G401 (cell line): ENCODE data around the gene NGB. TPM values are rescaled to one million over a fixed set of nuclear protein-coding genes. Genes with fewer than 3 reads are reported as not detected.
A peak's percentile ranks its signal among the peaks of the same experiment; 100 is the strongest.
"Not testable (repeated sequence)": the region's sequence is repeated elsewhere in the genome, so short reads cannot be mapped to it uniquely, and the experiment has no call there.

Experiments
- DNase-seq: peaks from one replicate; pipeline ENCODE4 v3.0.0-alpha.2; 2015; ENCODE audit warnings: low spot score
- in situ Hi-C: cut with HindIII; loops from 2 replicates; pipeline ENCODE4 v1.10.0; 2016; ENCODE audit warnings: low sequenced_read_pairs, mixed read lengths
- total RNA-seq: library from RNA; depleted of rRNA; stranded (reverse); fragments of >200 nt; shearing (Covaris generic); gene quantifications from 2 replicates; pipeline ENCODE4 v1.2.3, GENCODE V29; 2014; rRNA removed

Gene NGB, protein sequence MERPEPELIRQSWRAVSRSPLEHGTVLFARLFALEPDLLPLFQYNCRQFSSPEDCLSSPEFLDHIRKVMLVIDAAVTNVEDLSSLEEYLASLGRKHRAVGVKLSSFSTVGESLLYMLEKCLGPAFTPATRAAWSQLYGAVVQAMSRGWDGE
- not detected in 2 replicates for total RNA-seq

DNA sequence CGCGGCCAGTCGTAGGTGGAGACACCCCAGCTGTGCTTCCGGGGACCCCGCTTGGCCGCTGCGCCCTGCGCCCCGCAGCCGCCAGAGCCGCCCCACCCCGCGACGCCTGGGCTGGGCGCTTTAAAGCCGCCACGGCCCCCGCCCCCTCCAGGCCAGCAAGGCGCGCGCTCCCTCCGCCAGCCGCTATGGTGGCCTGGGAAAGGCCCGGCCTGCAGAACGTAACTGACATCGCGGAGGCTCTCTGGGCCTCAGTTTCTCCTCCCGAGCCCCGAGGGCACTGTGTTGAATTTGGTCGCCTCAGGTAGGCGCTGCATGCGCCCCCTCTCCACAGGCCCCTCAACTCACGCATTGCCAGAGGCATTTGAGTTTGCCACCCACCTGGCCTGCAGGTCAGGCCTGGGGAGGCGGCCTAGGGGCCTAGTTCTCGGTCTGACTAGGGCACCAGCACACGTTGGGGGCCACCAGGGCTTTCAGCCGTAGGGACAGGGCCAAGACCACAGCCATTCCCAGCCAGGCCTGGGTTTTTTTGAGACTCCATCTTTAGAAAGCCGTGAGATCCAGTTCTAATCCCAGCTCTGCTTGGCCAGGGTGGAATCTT is at the start of gene NGB:
NGB (minus strand) TSS at position 94 of the 598 bp plus-strand sequence. CDS start 269 bp downstream, outside the sequence.
- no peak for DNase-seq
- in situ Hi-C loops = no loop called here

DNA sequence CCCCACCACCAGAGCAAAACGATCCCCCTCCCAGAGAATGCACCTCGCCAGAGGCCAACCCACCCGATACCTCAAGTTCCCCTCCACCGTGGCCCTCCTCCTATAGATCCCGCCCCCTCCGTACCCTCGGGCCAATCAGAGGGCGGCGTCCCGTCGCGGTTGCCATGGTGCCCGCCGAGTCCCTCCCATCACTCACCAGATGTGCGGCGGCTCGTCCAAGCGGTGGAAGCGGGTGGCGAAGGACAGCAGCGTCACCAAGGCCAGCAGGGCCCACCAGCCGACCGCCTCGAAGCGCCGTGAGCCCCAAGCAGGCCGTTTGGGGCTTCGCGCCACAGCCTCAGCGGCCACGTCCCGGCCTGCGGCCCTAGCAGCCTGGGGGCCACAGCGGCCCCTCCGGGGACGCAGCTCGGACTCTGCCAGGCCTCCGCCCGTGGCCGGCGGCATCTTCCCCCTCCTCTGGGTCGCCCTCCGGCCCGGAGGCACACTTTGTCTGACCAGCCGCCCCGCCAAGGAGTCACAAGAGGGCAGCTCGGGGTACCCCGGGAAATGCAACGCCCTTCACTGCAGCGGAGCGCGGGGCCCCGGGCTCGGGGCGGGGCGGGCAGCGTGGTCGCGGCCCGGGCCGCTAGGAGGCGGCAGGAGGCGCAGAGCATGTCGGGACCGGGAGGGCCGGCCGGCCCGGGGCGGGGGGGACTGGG is 49.4 kb upstream of the NGB start, which contains the start of gene POMT2:
POMT2 (minus strand) TSS at position 646 of the 698 bp plus-strand sequence; CDS start at position 444, 202 bp downstream.
- peak; percentile 90 for DNase-seq
- in situ Hi-C loops = no loop called here

DNA sequence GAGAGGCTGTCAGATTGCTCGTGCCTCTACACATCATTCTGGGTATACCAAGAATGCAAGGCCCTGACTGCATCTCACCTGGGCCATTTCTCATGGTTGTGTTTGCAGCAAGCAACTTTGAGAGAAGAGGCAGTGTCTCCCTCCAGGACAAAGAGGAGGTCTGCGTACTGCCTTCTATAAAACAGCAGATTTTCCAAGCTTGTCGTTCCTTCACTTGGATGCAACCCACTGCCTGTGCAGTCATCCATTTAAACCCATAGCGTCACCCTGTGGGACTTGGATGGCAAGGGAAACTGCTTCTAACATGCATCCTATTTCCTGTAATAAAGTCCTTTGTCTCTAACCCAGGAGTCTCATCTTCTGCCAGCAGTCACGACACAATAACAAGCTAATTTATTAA is 48.4 kb upstream of the NGB start:
- no peak for DNase-seq
- in situ Hi-C loops = no loop called here

DNA sequence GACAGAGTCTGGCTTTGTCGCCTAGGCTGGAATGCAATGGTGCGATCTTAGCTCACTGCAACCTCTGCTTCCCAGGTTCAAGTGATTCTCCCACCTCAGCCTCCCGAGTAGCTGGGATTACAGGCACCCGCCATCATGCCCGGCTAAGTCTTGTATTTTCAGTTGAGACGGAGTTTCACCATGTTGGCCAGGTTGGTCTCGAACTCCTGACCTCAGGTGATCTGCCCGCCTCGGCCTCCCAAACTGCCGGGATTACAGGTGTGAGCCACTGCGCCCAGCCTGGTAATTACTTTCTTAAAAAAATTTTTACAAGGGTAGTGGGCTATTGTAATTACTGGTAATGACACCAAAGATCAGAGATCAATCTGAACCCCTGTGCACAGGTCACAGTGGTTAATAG is 47.8 kb upstream of the NGB start:
- in situ Hi-C loops, DNase-seq: not testable (repeated sequence)

DNA sequence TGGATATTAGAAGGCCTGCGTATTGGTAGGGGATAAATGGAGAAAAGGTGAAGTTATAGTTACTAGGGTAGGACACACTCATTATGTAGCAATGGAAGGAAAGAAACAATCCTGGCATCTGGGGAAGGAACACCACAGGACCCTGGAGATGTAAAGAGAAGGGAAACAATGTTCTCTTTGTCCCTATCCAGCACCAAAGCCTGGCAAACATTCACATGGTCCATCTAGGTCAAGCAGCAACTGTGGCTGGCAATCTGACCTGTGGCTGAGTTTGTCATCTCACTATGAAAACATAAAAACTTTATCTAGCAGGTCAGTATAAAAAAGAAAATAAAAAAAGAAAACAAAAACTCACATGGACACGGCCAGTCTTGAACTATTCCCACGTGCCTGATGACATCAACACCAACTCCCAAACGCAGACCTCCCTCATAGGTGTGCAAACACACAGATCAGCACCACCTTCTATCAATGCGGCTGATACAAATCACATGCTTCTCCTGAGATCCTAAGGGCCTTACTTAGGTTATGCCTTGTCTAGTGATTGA is 47.1 kb upstream of the NGB start:
- DNase-seq = no peak
- in situ Hi-C loops = no loop called here

DNA sequence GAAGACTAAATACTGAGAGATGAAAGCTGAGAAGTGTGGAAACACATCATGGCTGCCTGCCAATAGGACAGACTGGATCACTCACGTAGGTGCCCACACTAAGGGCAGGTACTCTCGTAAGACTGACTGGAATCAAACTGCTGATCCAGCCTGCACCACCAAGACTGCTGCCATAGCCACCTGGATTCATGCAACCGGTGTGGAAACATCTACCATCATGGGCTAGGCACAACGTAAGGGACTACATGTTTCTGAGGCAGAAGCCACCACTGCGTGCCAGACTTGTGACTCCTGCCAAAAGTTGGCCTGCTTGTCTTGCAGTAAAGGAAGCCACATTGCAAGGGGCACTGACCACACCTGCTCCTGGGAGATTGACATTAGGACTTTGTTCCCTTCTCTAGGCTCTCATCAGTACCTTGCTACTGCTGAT is 45.9 kb upstream of the NGB start:
- peak; percentile 45 for DNase-seq
- in situ Hi-C loops = no loop called here

DNA sequence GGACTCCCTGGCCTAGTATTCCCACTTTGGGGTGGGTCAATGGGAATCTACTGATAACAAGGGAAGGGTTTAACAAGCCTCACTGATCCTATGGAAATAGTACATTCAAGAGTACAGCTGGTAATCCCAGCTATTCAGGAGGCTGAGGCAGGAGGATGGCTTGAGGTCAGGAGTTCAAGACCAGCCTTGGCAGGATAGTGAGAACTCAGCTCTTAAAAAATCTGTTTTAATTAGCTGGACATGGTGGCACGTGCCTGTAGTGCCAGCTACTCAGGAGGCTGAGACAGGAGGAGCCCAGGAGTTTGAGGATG is 45.1 kb upstream of the NGB start:
- in situ Hi-C loops = no loop called here
- no peak for DNase-seq

DNA sequence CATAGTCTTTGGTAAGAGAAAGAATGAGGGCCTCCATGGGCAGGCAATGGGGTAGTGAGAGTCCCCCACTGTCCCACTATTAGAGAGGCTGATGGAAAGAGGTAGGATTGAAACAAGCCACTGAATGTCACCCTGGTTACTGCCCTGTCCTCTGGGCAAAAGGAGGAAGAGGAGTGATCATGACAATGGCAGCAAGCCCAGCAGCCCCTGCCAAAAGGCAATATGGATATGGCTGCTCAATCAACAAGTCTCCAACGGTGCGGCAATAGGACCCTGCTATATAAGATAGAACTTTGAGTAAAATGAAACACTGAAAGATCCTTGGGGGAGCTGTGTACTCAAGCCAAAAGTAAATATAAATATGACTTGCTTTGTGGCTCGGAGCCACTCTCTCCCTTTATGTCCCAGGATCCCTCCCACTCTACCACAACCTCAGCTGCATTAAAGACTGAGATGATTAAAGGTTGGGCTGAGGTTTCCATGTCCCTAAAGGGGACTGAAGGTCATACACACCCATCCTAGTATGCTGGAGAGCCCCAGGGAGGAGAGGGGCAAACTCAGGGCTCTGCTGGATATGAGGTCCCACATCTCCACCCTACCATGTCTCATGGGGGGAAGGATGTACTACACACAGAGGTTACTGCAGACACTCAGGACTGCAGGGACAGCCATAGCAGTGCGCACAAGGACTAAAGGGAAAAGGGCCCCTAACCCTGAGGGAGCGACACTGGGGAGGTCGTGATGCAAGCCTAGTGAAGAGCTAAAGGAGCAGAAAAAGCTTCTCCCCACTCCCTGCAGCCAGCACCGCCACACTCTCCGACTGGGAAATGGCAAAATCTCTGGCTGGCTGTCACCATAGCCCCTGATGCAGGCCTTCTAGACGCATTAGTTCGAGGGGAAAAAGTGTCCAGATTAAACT is 43.8 kb upstream of the NGB start:
- no peak for DNase-seq
- in situ Hi-C loops = no loop called here

DNA sequence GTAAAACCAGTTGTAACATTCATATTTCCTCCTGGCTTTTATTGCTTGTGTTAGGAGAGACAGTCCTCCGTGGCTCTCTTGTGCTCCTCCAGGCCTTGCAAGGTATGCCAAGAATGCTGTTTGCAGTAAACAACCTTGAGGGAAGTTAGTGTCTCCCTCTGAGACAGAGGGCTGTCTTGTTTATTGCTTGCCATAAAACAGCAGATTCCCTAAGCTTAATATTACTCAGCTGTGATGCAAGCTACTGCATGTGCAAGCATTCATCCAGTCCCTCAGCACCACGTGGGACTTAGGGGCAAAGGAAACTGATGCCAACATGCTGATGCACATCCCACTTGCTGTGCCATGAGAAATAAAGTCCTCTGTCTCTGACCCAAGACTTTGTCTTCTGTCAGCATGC is 43.0 kb upstream of the NGB start:
- in situ Hi-C loops = no loop called here
- no peak for DNase-seq

DNA sequence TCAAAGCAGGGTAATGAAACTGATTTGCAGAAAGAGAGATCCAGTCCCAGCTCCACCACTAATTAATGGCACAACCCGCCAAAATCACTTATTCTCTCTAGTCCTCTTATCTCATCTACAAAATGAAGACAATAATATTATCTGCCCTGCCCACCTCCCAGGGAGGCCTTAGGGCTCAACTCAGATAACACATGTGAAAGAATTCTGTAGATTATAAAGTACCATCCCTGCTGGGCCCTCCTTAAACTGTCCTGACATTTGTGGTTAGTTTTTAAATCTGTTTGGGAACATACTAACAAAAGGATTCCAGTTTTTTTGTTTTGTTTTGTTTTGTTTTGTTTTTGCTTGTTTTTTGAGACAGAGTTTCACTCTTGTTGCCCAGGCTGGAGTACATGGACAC is 42.4 kb upstream of the NGB start:
- in situ Hi-C loops = no loop called here
- no peak for DNase-seq

DNA sequence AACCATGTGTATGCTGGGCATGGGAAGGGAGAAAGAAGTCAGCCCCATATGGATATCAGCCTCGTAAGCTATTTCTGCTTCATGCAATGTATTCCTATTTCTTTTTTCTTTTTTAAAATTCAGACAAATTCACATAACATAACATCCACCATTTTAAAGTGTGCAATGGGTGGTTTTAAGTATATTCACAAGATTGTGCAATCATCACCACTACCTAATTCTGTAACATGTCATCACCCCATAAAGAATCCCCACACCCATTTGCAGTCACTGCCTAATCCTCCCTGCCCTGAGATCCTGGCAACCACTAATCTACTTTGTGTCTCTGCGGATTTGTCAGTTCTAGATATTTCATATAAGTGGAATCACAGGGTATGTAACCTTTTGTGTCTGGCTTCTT is 40.2 kb upstream of the NGB start:
- no peak for DNase-seq
- in situ Hi-C loops = no loop called here

DNA sequence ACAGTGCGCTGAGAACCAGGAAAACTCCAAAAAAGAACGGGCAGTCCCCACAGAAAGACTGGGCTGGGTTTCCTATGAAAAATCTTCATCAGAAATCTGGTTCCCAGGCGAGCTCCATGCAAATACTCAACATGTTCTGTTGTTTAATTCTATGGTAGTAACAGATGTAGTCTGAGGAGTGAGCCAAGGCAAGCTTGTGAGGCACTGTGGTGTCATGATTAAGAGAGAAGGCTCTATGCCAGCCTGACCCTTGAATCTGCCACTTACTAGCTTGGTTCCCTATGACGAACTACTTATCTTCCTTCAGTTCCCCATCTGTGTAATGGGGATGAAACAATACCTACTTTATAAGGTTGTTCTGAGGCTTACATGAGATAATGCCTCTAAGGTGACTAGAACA is 39.0 kb upstream of the NGB start:
- in situ Hi-C loops = no loop called here
- DNase-seq = no peak

DNA sequence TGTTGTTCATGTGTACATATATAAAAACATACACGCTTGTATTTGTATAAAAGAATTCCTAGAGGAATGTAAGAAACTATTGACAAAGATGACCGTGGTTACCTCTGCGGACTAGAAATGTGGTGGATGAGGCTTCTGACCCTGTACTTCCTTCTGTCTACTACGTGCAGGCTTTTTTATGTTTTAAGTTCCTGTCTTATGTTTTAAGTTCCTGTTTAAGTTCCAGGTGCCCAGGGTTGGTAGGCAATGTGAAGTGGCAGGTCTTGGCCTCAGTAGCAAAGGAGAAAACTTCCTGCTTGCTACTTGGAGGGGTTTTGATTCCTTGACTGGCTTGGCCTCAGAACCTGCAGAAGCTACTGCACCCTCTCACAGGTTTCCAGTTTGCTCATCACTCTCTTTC is 38.1 kb upstream of the NGB start:
- DNase-seq = no peak
- in situ Hi-C loops = no loop called here

DNA sequence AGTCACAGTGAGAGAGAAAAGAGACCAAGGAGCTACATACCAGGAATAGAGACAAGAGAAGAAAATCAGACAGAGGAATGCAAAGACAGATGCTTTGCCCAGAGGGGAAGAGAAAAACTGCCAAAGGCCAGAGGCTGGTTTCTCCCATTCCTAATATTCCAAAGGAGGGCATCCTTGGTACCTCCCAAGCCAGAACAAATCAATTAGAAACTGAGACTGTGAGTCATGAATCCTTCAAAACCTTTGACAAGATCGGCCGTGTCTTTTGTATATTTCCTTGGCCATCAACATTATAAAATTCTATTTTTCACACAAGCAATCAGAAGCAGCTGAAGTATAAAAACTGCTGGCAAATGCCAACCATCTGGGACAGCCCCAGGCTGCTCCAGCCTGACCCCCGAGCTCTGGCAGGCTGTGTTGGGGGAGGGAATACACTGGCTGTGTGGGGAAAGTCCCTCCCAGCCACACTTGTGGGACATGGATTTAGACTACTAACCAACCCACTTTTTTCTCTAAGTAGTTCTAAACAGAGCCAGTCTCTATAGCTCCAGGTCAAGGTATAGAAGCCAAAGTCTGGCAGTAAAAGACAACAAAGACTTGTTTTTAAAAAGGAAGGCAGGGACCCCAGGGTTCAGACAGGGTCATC is 36.0 kb upstream of the NGB start:
- DNase-seq = no peak
- in situ Hi-C loops = no loop called here

DNA sequence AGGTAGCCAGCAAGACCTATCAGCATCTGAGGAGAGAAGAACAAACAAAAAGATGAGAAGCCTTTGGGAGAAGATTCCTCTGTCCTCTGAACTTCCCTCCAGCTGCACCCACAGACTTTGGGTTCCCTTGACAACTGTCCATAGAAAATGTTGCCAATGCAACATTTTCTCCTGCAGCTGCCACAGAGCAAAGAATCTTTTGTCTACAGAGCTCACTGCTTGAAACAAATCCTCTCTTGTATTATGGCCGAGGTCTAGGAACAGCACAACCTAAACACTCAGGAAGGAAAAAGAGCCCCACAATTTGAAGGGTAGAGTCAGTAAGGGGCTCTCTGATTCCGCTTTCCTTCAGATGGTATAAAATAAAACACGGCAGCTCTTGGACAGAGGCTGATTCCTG is 35.4 kb upstream of the NGB start:
- in situ Hi-C loops = no loop called here
- no peak for DNase-seq

DNA sequence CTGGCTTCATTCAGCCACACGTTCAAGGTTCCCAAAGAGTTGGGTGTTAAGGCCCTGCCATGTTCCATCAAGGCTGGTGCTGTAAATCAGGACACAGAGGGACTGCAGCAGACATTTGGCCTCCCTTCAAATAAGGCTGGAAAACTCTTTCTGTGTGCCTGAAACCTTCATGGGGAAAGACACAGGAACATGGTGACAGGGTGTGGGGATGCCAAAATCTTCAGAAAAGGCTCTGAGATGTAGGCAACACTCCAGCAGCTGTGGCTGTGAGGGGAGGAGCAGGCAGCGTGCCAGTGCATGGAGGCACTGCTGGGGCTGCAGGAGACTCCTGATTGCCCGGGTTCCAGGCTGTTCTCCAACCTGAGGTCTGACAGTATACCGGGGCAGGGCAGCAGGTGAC is 34.7 kb upstream of the NGB start:
- in situ Hi-C loops = no loop called here
- DNase-seq = no peak

DNA sequence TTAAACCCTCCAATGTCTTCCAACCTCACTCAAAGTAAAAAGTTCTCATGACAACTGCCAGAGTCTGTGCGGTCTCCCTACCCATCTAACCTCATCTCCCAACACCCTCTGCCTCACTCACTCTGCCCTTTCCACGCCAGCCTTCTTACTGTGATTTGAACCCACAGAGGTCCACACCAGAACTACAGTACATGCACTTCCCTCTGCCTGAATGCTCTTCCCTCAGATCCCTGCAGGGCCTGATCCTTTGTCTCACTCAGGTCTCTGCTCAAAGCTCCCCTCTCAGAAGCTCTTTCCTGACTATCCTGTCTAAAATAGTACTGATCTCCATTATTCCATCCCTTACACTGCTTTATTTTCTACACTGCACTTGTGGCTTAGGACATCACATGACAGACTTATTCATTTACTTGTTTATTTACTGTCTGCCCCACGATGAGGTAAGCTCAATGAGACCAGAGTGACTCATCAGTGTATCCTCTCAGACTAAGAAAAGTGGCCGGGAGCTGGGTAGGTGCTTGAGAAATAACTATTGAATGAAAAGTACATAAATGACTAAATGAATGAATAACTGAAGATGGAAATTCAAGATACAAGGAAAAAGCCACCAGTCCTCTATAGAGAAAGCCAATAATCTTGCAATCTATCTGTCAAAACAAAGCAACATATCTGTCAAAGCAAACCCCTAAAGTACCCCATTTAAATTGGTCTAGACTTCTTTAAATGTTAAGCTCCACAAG is 32.6 kb upstream of the NGB start:
- DNase-seq = no peak
- in situ Hi-C loops = no loop called here

DNA sequence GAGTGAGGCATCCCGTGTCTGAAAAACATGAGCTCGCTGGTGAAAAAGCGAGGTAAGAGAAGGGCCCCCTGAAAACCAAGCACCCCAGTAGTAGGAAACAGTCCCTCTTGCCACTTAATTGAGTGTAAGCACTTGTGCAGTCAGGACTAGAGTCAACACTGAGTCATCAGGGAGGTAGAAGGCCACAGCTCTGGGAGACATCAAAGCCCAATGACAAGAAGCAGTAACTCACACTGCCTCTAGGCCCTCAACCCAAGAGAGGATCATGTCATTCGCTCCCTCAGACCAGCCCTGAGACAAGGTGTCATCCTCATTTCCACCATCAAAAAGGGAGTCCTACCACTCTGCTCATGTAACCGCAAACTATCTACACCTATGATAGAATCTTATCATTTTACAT is 31.9 kb upstream of the NGB start:
- in situ Hi-C loops = no loop called here
- DNase-seq = no peak
